SK-N-SH (cell line): Measurements from ENCODE around the gene USE1. TPM values are rescaled to one million over a fixed set of nuclear protein-coding genes. Genes with fewer than 3 reads are reported as not detected.

Source experiments
- CTCF ChIA-PET: fragments of 300-600, 350-600 bp; formaldehyde crosslinking; extraction: SDS; loops from one replicate; lab custom pipeline; 2021; lab: Yijun Ruan, JAX
- POLR2A ChIA-PET: fragments of 350-600 bp; sonication (Branson Sonifier 250); formaldehyde crosslinking; extraction: SDS; loops from one replicate; lab custom pipeline; 2020; ENCODE audit warnings: antibody characterized with exemption, inconsistent platforms; lab: Yijun Ruan, JAX
- DNase-seq: peaks from one replicate; pipeline ENCODE4 v3.0.0; 2012
- H2AFZ ChIP-seq: fragments of 200-600 bp; sonication (generic); 2 replicates; pipeline ENCODE4 v1.8.1; 2016; ENCODE audit warnings: antibody characterized with exemption, mild to moderate bottlenecking, low read depth
- H3F3A ChIP-seq: fragments of 200-600 bp; sonication (generic); replicated peaks from 2 replicates; pipeline ENCODE3; 2016; ENCODE audit warnings: antibody characterized with exemption, mild to moderate bottlenecking; ENCODE audit not compliant: insufficient read depth
- H3K27ac ChIP-seq, 2 experiments: fragments of 200-500 bp in 1 of 2; fragments of 200-600 bp in 1 of 2; sonication (Bioruptor generic) in 1 of 2; sonication (generic), shearing (Covaris generic) in 1 of 2; 2 replicates each; pipeline versions ENCODE4 v1.5.1 to v1.6.1; 2014 to 2016; ENCODE audit warnings: low read depth in 2 of 2, inconsistent platforms in 1 of 2, low read length in 1 of 2, mild to moderate bottlenecking in 1 of 2, mixed read lengths in 1 of 2
- H3K27me3 ChIP-seq: fragments of 200-600 bp; sonication (generic), shearing (Covaris generic); 2 replicates; pipeline ENCODE4 v1.6.1; 2016; ENCODE audit warnings: mixed run types; ENCODE audit not compliant: insufficient read depth
- H3K36me3 ChIP-seq, 2 experiments: fragments of 200-500 bp in 1 of 2; fragments of 200-600 bp in 1 of 2; sonication (Bioruptor generic) in 1 of 2; sonication (generic) in 1 of 2; replicated peaks in 1 of 2; 2 replicates each; pipeline versions ENCODE3 to v1.5.1; 2014 to 2016; ENCODE audit warnings: low read length in 1 of 2, mild to moderate bottlenecking in 1 of 2; ENCODE audit not compliant: insufficient read depth in 2 of 2, control insufficient read depth in 1 of 2
- H3K4me1 ChIP-seq, 2 experiments: fragments of 200-500 bp in 1 of 2; fragments of 200-600 bp in 1 of 2; sonication (Bioruptor generic) in 1 of 2; sonication (generic), shearing (Covaris generic) in 1 of 2; 2 replicates each; pipeline versions ENCODE4 v1.5.1 to v1.6.1; 2014 to 2016; ENCODE audit warnings: low read depth in 1 of 2, low read length in 1 of 2, mixed run types in 1 of 2; ENCODE audit not compliant: insufficient read depth in 2 of 2, control insufficient read depth in 1 of 2
- H3K4me2 ChIP-seq: fragments of 200-600 bp; sonication (generic), shearing (Covaris generic); 2 replicates; pipeline ENCODE4 v1.6.1; 2017; ENCODE audit warnings: mixed run types
- H3K4me3 ChIP-seq, 2 experiments: fragments of 200-500 bp in 1 of 2; fragments of 200-600 bp in 1 of 2; sonication (Bioruptor generic) in 1 of 2; sonication (generic), shearing (Covaris generic) in 1 of 2; 2 replicates each; pipeline versions ENCODE4 v1.5.1 to v1.8.1; 2014 to 2016; ENCODE audit warnings: low read depth in 2 of 2, inconsistent platforms in 1 of 2, low read length in 1 of 2, mild to moderate bottlenecking in 1 of 2, mixed read lengths in 1 of 2, moderate library complexity in 1 of 2
- H3K79me2 ChIP-seq: fragments of 200-600 bp; sonication (generic); 2 replicates; pipeline ENCODE4 v1.8.1; 2017; ENCODE audit warnings: mild to moderate bottlenecking; ENCODE audit not compliant: insufficient read depth
- H3K9ac ChIP-seq: fragments of 200-600 bp; sonication (generic); 2 replicates; pipeline ENCODE4 v1.6.1; 2017; ENCODE audit warnings: mixed run types
- H3K9me2 ChIP-seq: fragments of 200-600 bp; sonication (generic); 2 replicates; pipeline ENCODE4 v1.6.1; 2017; ENCODE audit warnings: mixed run types
- H3K9me3 ChIP-seq: fragments of 200-600 bp; sonication (generic); 2 replicates; pipeline ENCODE4 v1.6.1; 2017; ENCODE audit warnings: mixed run types, mild to moderate bottlenecking, moderate library complexity
- H4K20me1 ChIP-seq: fragments of 200-600 bp; sonication (generic); 2 replicates; pipeline ENCODE4 v1.6.1; 2017; ENCODE audit warnings: mild to moderate bottlenecking, mixed run types; ENCODE audit not compliant: insufficient read depth
- CTCF ChIP-seq: fragments of 200-600 bp; sonication (generic); IDR thresholded peaks from 2 replicates; pipeline ENCODE4 v1.6.1; 2017; ENCODE audit warnings: antibody characterized with exemption, mild to moderate bottlenecking, moderate library complexity
- ELF1 ChIP-seq: IDR thresholded peaks from 2 replicates; pipeline ENCODE4 v1.4.0; 2012
- FOXM1 ChIP-seq: IDR thresholded peaks from 2 replicates; pipeline ENCODE4 v1.4.0; 2012; ENCODE audit warnings: low read depth, mild to moderate bottlenecking
- GABPA ChIP-seq: IDR thresholded peaks from 2 replicates; pipeline ENCODE4 v1.4.0; 2012; ENCODE audit warnings: low read depth, mild to moderate bottlenecking
- GATA2 ChIP-seq: sonication (generic); formaldehyde crosslinking; IDR thresholded peaks from 2 replicates; pipeline ENCODE4 v1.5.0; 2020; ENCODE audit warnings: mild to moderate bottlenecking, missing genetic modification reagents
- JUND ChIP-seq: IDR thresholded peaks from 2 replicates; pipeline ENCODE4 v1.4.0; 2012
- MAX ChIP-seq: IDR thresholded peaks from 2 replicates; pipeline ENCODE4 v1.4.0; 2012; ENCODE audit warnings: low read depth
- NFIC ChIP-seq: IDR thresholded peaks from 2 replicates; pipeline ENCODE4 v1.4.0; 2012; ENCODE audit warnings: borderline replicate concordance
- POLR2AphosphoS5 ChIP-seq: IDR thresholded peaks from 2 replicates; pipeline ENCODE4 v1.6.1; 2012; ENCODE audit warnings: low read depth, low read length
- RFX5 ChIP-seq: IDR thresholded peaks from 2 replicates; pipeline ENCODE4 v1.6.1; 2012; ENCODE audit warnings: mild to moderate bottlenecking, improper control_type of control experiment, low read length
- SIN3A ChIP-seq: IDR thresholded peaks from 2 replicates; pipeline ENCODE4 v1.6.1; 2012; ENCODE audit warnings: low read depth, mild to moderate bottlenecking, low read length, moderate library complexity, borderline replicate concordance
- SMC3 ChIP-seq: IDR thresholded peaks from 2 replicates; pipeline ENCODE4 v1.6.1; 2012; ENCODE audit warnings: low read depth, low read length, improper control_type of control experiment
- TAF1 ChIP-seq: IDR thresholded peaks from 2 replicates; pipeline ENCODE4 v1.6.1; 2012; ENCODE audit warnings: low read depth, mild to moderate bottlenecking, low read length, moderate library complexity, borderline replicate concordance
- TCF12 ChIP-seq: IDR thresholded peaks from 2 replicates; pipeline ENCODE4 v1.4.0; 2012
- USF1 ChIP-seq: IDR thresholded peaks from 2 replicates; pipeline ENCODE4 v1.4.0; 2012; ENCODE audit warnings: low read depth, borderline replicate concordance
- YY1 ChIP-seq: IDR thresholded peaks from 2 replicates; pipeline ENCODE4 v1.4.0; 2012; ENCODE audit warnings: low read depth, mild to moderate bottlenecking
- ZBTB33 ChIP-seq: IDR thresholded peaks from 2 replicates; pipeline ENCODE4 v1.4.0; 2012; ENCODE audit warnings: low read depth, borderline replicate concordance
- WGBS: methylation state at CpG from one replicate; pipeline ENCODE4 v1.1.6; 2017; ENCODE audit warnings: low lambda C conversion rate; 5-methylcytosine and 5-hydroxymethylcytosine counted together
- polyA plus RNA-seq, 3 experiments: library from polyadenylated mRNA; depleted of rRNA; stranded (reverse); fragments of >200 nt; gene quantifications; 2 replicates each; pipeline ENCODE4 v1.2.3, GENCODE V29; 2012
- TF ChIP-seq, protein P1 (sequence below): IDR thresholded peaks from 2 replicates; pipeline ENCODE4; 2012
- TF ChIP-seq, protein P2 (sequence below): IDR thresholded peaks from 2 replicates; pipeline ENCODE4 v1.6.1; 2012; ENCODE audit warnings: mild to moderate bottlenecking, low read depth, low read length, moderate library complexity
- TF ChIP-seq, protein P3 (sequence below): fragments of 150-350 bp; IDR thresholded peaks from 2 replicates; pipeline ENCODE4 v1.6.1; 2016; ENCODE audit warnings: mild to moderate bottlenecking, low read depth, low read length

Gene USE1
- polyA plus RNA-seq (2012; rRNA removed), result 63.9 and 81.8 TPM in 2 replicates
- 50.5 and 51.0 TPM in 2 replicates for polyA plus RNA-seq (2012; cell fraction: cytosol; rRNA removed)
- polyA plus RNA-seq (2012; cell fraction: nucleus; rRNA removed), result 75.2 and 100 TPM in 2 replicates

GRCh38 chr19:17215127-17215971, at the start of gene USE1:
USE1 (plus strand) TSS chr19:17215357; CDS start chr19:17215406, 49 bp downstream.
- CTCF ChIA-PET, result interaction anchor here (1.3 to 2.6 kb wide), 6 partner anchors 10 to 67 kb away, joined by 4 to 21 read pairs (median 7); partner anchors contain the start of genes ANKLE1 and OCEL1
- DNase-seq, result peak; percentile 97
- Histone ChIP-seq H3F3A (peaks cover 17% of the 10 kb centered on the region), H2AFZ (peak within 1 kb of the TSS; percentile 88), H3K4me3 (peak within 1 kb of the TSS; percentile 71 to 73), H4K20me1 (no peaks in the 10 kb centered on the region), H3K4me2 (peak within 1 kb of the TSS; percentile 84), H3K9me3 (no peaks in the 10 kb centered on the region), H3K27me3 (no peaks in the 10 kb centered on the region), H3K4me1 (peaks cover 5 to 14% of the 10 kb centered on the region in 2 experiments), H3K9me2 (no peaks in the 10 kb centered on the region), H3K79me2 (peaks cover 10% of the 10 kb centered on the region; the same call in 1 of the 2 replicates), H3K36me3 (peaks cover 19 to 22% of the 10 kb centered on the region in 2 experiments), H3K9ac (peak within 1 kb of the TSS; percentile 79), H3K27ac (peak within 1 kb of the TSS; percentile 89 to 96)
- WGBS, result 2% methylated on average over 39 of the region's 56 CpGs
- POLR2A ChIA-PET, result interaction anchor here (0.6 to 2.9 kb wide), 20 partner anchors 8 to 170 kb away, joined by 3 to 33 read pairs (median 4); partner anchors contain the start of genes ANKLE1, BABAM1 and OCEL1
- peak; percentile 20; the same call in 1 of the 2 replicates for TF ChIP-seq TCF12
- TF ChIP-seq RFX5, result no peak
- TF ChIP-seq FOXM1, result peak; percentile 41; the same call in 1 of the 2 replicates
- no peak for TF ChIP-seq SMC3
- TF ChIP-seq, protein P1, sequence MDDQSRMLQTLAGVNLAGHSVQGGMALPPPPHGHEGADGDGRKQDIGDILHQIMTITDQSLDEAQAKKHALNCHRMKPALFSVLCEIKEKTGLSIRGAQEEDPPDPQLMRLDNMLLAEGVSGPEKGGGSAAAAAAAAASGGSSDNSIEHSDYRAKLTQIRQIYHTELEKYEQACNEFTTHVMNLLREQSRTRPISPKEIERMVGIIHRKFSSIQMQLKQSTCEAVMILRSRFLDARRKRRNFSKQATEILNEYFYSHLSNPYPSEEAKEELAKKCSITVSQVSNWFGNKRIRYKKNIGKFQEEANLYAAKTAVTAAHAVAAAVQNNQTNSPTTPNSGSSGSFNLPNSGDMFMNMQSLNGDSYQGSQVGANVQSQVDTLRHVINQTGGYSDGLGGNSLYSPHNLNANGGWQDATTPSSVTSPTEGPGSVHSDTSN, result peak; percentile 41; the same call in 1 of the 2 replicates
- peak; percentile 99 for TF ChIP-seq YY1
- peak; percentile 93 for TF ChIP-seq MAX
- peak; percentile 44; the same call in 1 of the 2 replicates for TF ChIP-seq NFIC
- TF ChIP-seq ELF1, result peak; percentile 99
- TF ChIP-seq POLR2AphosphoS5, result peak; percentile 93
- peak; percentile 77 for TF ChIP-seq ZBTB33
- TF ChIP-seq, protein P2, sequence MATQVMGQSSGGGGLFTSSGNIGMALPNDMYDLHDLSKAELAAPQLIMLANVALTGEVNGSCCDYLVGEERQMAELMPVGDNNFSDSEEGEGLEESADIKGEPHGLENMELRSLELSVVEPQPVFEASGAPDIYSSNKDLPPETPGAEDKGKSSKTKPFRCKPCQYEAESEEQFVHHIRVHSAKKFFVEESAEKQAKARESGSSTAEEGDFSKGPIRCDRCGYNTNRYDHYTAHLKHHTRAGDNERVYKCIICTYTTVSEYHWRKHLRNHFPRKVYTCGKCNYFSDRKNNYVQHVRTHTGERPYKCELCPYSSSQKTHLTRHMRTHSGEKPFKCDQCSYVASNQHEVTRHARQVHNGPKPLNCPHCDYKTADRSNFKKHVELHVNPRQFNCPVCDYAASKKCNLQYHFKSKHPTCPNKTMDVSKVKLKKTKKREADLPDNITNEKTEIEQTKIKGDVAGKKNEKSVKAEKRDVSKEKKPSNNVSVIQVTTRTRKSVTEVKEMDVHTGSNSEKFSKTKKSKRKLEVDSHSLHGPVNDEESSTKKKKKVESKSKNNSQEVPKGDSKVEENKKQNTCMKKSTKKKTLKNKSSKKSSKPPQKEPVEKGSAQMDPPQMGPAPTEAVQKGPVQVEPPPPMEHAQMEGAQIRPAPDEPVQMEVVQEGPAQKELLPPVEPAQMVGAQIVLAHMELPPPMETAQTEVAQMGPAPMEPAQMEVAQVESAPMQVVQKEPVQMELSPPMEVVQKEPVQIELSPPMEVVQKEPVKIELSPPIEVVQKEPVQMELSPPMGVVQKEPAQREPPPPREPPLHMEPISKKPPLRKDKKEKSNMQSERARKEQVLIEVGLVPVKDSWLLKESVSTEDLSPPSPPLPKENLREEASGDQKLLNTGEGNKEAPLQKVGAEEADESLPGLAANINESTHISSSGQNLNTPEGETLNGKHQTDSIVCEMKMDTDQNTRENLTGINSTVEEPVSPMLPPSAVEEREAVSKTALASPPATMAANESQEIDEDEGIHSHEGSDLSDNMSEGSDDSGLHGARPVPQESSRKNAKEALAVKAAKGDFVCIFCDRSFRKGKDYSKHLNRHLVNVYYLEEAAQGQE, result peak; percentile 46; the same call in 1 of the 2 replicates
- TF ChIP-seq GABPA, result peak; percentile 97
- peak; percentile 97 for TF ChIP-seq TAF1
- TF ChIP-seq SIN3A, result peak; percentile 85; the same call in 1 of the 2 replicates
- TF ChIP-seq CTCF, result no peak
- TF ChIP-seq USF1, result peak; percentile 41
- TF ChIP-seq GATA2, result no peak
- TF ChIP-seq JUND, result peak; percentile 21; the same call in 1 of the 2 replicates
- TF ChIP-seq, protein P3, sequence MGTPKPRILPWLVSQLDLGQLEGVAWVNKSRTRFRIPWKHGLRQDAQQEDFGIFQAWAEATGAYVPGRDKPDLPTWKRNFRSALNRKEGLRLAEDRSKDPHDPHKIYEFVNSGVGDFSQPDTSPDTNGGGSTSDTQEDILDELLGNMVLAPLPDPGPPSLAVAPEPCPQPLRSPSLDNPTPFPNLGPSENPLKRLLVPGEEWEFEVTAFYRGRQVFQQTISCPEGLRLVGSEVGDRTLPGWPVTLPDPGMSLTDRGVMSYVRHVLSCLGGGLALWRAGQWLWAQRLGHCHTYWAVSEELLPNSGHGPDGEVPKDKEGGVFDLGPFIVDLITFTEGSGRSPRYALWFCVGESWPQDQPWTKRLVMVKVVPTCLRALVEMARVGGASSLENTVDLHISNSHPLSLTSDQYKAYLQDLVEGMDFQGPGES, result no peak
